ENCODE results near the gene ATP8A2. TPM values are rescaled to one million over a fixed set of nuclear protein-coding genes. Genes with fewer than 3 reads are reported as not detected.

Gene ATP8A2
- total and polyA plus RNA-seq, 2 of the 4 experiments (the other 2 are of a cell fraction) = 0.02 to 0.18 TPM

- no peak for TF ChIP-seq CHD1 (IDR thresholded peaks at IDR 0.05; ENCODE audit: low read depth, low read length)
- no peak for TF ChIP-seq CEBPB (IDR thresholded peaks at IDR 0.05; ENCODE audit: low read depth, low read length)
- no peak for TF ChIP-seq SMC3 (IDR thresholded peaks at IDR 0.05; ENCODE audit: low read depth, low read length)
- no peak for TF ChIP-seq ELK1 (IDR thresholded peaks at IDR 0.05; ENCODE audit: borderline replicate concordance, low read depth, low read length)
- no peak for TF ChIP-seq MXI1 (IDR thresholded peaks at IDR 0.05; ENCODE audit: borderline replicate concordance, low read depth, low read length)
- no peak for TF ChIP-seq RFX5 (IDR thresholded peaks at IDR 0.05; ENCODE audit: low read depth, low read length)
- no peak for TF ChIP-seq MAZ (IDR thresholded peaks at IDR 0.05; ENCODE audit: borderline replicate concordance, low read depth, low read length)
- no peak for TF ChIP-seq CTCF (conservative IDR thresholded peaks at IDR 0.05; ENCODE audit: low read depth, low read length)
- TF ChIP-seq FOS (IDR thresholded peaks at IDR 0.05; ENCODE audit: low read depth, low read length) = no peak
- no peak for TF ChIP-seq RAD21 (IDR thresholded peaks at IDR 0.05; ENCODE audit: low read length)
- no peak for TF ChIP-seq RCOR1 (IDR thresholded peaks at IDR 0.05; ENCODE audit: insufficient replicate concordance, low read length)
Observed at GRCh38 chr13:26046639-26047038, 674.9 kb downstream of the ATP8A2 start.

More at GRCh38 chr13:26046639-26047038, 674.9 kb downstream of the ATP8A2 start:
- Histone ChIP-seq H3K56ac (ENCODE audit: extremely low read depth, insufficient read depth, low read length) (no peak overlapping the region), H3K4me1 (ENCODE audit: control insufficient read depth, insufficient read depth, low read length) (no peaks in the 10 kb centered on the region), H3K79me1 (ENCODE audit: low read depth in 1 of 2, low read length in 2 of 2) (no peaks in the 10 kb centered on the region), H3K14ac (replicated peaks; ENCODE audit: low read depth, low read length) (no peak overlapping the region), H3K4ac (ENCODE audit: low read depth, low read length) (no peak overlapping the region), H4K20me1 (ENCODE audit: insufficient read depth, low read length) (no peaks in the 10 kb centered on the region), H3K27me3 (ENCODE audit: control insufficient read depth, insufficient read depth, low read length) (peaks cover 31% of the 10 kb centered on the region), H2BK5ac (ENCODE audit: low read depth, low read length, poor library complexity, severe bottlenecking) (no peak overlapping the region), H3K23ac (ENCODE audit: low read depth, low read length) (no peak overlapping the region), H2AK9ac (replicated peaks; ENCODE audit: low read depth, low read length, poor library complexity) (no peak overlapping the region), H2BK120ac (ENCODE audit: low read depth, low read length) (no peak overlapping the region), H2AK5ac (ENCODE audit: low read depth, low read length) (no peak overlapping the region), H3K9me3 (ENCODE audit: control insufficient read depth, insufficient read depth, low read length) (no peaks in the 10 kb centered on the region; the same call in 1 of the 2 replicates), H3K27ac (ENCODE audit: insufficient read depth, low read length) (no peak overlapping the region), H2BK20ac (ENCODE audit: low read depth, low read length) (no peak overlapping the region), H3K18ac (ENCODE audit: low read depth, low read length) (no peak overlapping the region), H2BK15ac (ENCODE audit: low read depth, low read length) (no peak overlapping the region), H3K36me3 (ENCODE audit: control insufficient read depth, insufficient read depth, low read length) (no peaks in the 10 kb centered on the region), H4K8ac (ENCODE audit: low read depth in 2 of 2, low read length in 2 of 2) (no peak overlapping the region), H4K5ac (ENCODE audit: low read depth, low read length) (no peak overlapping the region), H3K9ac (ENCODE audit: low read depth, low read length) (no peak overlapping the region), H3K4me3 (ENCODE audit: insufficient read depth, low read depth, low read length) (no peak overlapping the region), H3K4me2 (ENCODE audit: low read depth, low read length) (no peak overlapping the region), H2AFZ (replicated peaks; ENCODE audit: low read length, poor library complexity) (peak overlapping the region; percentile 58), H4K91ac (ENCODE audit: insufficient read depth, low read depth, low read length) (no peak overlapping the region), H3K9me1 (ENCODE audit: insufficient read depth, low read length) (no peaks in the 10 kb centered on the region)
- BruUV-seq (replicated peaks) = no TSS peak
- no peak for ATAC-seq (ENCODE audit: low read depth)
- CTCF ChIA-PET = no interaction called here
- in situ Hi-C loops (cut with MboI; ENCODE audit: low sequenced_read_pairs) (no loop called here), intact Hi-C loops (cut with micrococcal nuclease) (no loop called here), dilution Hi-C loops (cut with HindIII; ENCODE audit: low sequenced_read_pairs, unreplicated experiment) (no loop called here)
- POLR2A ChIA-PET (ENCODE audit: unreplicated experiment) = no interaction called here
- 84% methylated on average over 7 of the region's 16 CpGs; no CpG with 5 or more reads in 1 of the 2 experiments for WGBS, 2 experiments (ENCODE audit: extremely low coverage in 2 of 2, insufficient read length in 1 of 2)
- DNase-seq = no peak
